Mesendoderm (in vitro differentiated cells): ENCODE measurements around the gene NECTIN2.

Experiments
- DNase-seq: peaks from one replicate; pipeline ENCODE4 v3.0.0; 2013
- H2AK5ac ChIP-seq: 2 replicates; pipeline ENCODE4 v1.6.1; 2013; ENCODE audit warnings: low read length, inconsistent platforms
- H2BK120ac ChIP-seq: 2 replicates; pipeline ENCODE4 v1.6.1; 2013; ENCODE audit warnings: low read depth, mild to moderate bottlenecking, low read length, moderate library complexity, mixed read lengths
- H2BK15ac ChIP-seq: replicated peaks from 2 replicates; pipeline ENCODE4 v1.6.1; 2013; ENCODE audit warnings: low read depth, mild to moderate bottlenecking, moderate library complexity
- H2BK5ac ChIP-seq: 2 replicates; pipeline ENCODE4 v1.6.1; 2013; ENCODE audit warnings: low read length, inconsistent platforms
- H3K18ac ChIP-seq: 2 replicates; pipeline ENCODE4 v1.6.1; 2013; ENCODE audit warnings: mild to moderate bottlenecking, low read length, mixed read lengths
- H3K23ac ChIP-seq: one replicate; pipeline ENCODE4 v1.6.1; 2013; ENCODE audit warnings: low read length
- H3K27ac ChIP-seq: 2 replicates; pipeline ENCODE4 v1.5.1; 2013; ENCODE audit warnings: low read depth, mild to moderate bottlenecking, inconsistent platforms, low read length, moderate library complexity
- H3K27me3 ChIP-seq: 2 replicates; pipeline ENCODE4 v1.6.1; 2013; ENCODE audit warnings: low read length, control low read depth, mild to moderate bottlenecking, inconsistent platforms; ENCODE audit not compliant: insufficient read depth, poor library complexity
- H3K36me3 ChIP-seq: 2 replicates; pipeline ENCODE4 v1.6.1; 2013; ENCODE audit warnings: low read length, inconsistent platforms; ENCODE audit not compliant: control insufficient read depth, insufficient read depth
- H3K4ac ChIP-seq: one replicate; pipeline ENCODE4 v1.6.1; 2013; ENCODE audit warnings: low read depth, mild to moderate bottlenecking, low read length, moderate library complexity
- H3K4me1 ChIP-seq: 2 replicates; pipeline ENCODE4 v1.6.1; 2013; ENCODE audit warnings: low read depth, low read length, inconsistent platforms; ENCODE audit not compliant: control insufficient read depth
- H3K4me2 ChIP-seq: 2 replicates; pipeline ENCODE4 v1.6.1; 2013; ENCODE audit warnings: low read length
- H3K4me3 ChIP-seq: 2 replicates; pipeline ENCODE4 v1.5.1; 2013; ENCODE audit warnings: mild to moderate bottlenecking, low read length
- H3K56ac ChIP-seq: one replicate; pipeline ENCODE4 v1.6.1; 2013; ENCODE audit warnings: low read length
- H3K79me1 ChIP-seq: 2 replicates; pipeline ENCODE4 v1.6.1; 2013; ENCODE audit warnings: low read length, inconsistent platforms
- H3K79me2 ChIP-seq: 2 replicates; pipeline ENCODE4 v1.6.1; 2013; ENCODE audit warnings: mild to moderate bottlenecking, low read length; ENCODE audit not compliant: control insufficient read depth, insufficient read depth
- H3K9ac ChIP-seq: 2 replicates; pipeline ENCODE4 v1.6.1; 2013; ENCODE audit warnings: low read length, inconsistent platforms
- H4K5ac ChIP-seq: one replicate; pipeline ENCODE4 v1.6.1; 2013; ENCODE audit warnings: low read length
- H4K8ac ChIP-seq: one replicate; pipeline ENCODE4 v1.6.1; 2013; ENCODE audit warnings: low read depth, mild to moderate bottlenecking, control low read depth, low read length, moderate library complexity
- WGBS: extraction: QIAGEN DNeasy Blood & Tissue Kit; methylation state at CpG from one replicate; pipeline ENCODE4 v1.1.7; 2013; ENCODE audit warnings: low lambda C conversion rate, missing lambda C conversion rate; ENCODE audit not compliant: insufficient coverage; ENCODE audit errors: extremely low coverage; 5-methylcytosine and 5-hydroxymethylcytosine counted together

Gene NECTIN2

GRCh38 chr19:44810234-44811121, 35.6 kb upstream of the NECTIN2 start:
- no peak overlapping the region for H3K56ac ChIP-seq
- H3K36me3 ChIP-seq = no peaks in the 10 kb centered on the region
- no peaks in the 10 kb centered on the region for H3K79me1 ChIP-seq
- H3K4me3 ChIP-seq = no peak overlapping the region
- H4K8ac ChIP-seq = no peak overlapping the region
- no peak overlapping the region for H3K4ac ChIP-seq
- no peak for DNase-seq
- H3K18ac ChIP-seq = no peak overlapping the region
- H2BK120ac ChIP-seq = no peak overlapping the region
- H3K27ac ChIP-seq = no peak overlapping the region
- no peak overlapping the region for H3K23ac ChIP-seq
- no peak overlapping the region for H2AK5ac ChIP-seq
- H3K4me1 ChIP-seq = peaks cover 3% of the 10 kb centered on the region
- no peak overlapping the region for H2BK15ac ChIP-seq
- no peaks in the 10 kb centered on the region for H3K27me3 ChIP-seq
- H3K79me2 ChIP-seq = no peaks in the 10 kb centered on the region
- WGBS = no CpG with 5 or more reads among the region's 13 CpGs
- H3K9ac ChIP-seq = no peak overlapping the region
- no peak overlapping the region for H4K5ac ChIP-seq
- H2BK5ac ChIP-seq = no peak overlapping the region
- no peak overlapping the region for H3K4me2 ChIP-seq

- Histone ChIP-seq H3K4me3 (no peak overlapping the region), H3K79me2 (no peaks in the 10 kb centered on the region), H3K9ac (no peak overlapping the region), H3K23ac (no peak overlapping the region), H4K8ac (no peak overlapping the region), H3K4me1 (peaks cover 3% of the 10 kb centered on the region), H4K5ac (no peak overlapping the region), H3K27me3 (no peaks in the 10 kb centered on the region), H3K56ac (no peak overlapping the region), H3K4me2 (no peak overlapping the region), H3K79me1 (no peaks in the 10 kb centered on the region), H2BK120ac (no peak overlapping the region), H3K36me3 (no peaks in the 10 kb centered on the region), H2BK15ac (no peak overlapping the region), H2BK5ac (no peak overlapping the region), H3K4ac (no peak overlapping the region), H3K27ac (no peak overlapping the region), H3K18ac (no peak overlapping the region), H2AK5ac (no peak overlapping the region)
- no CpG with 5 or more reads among the region's 7 CpGs for WGBS
- DNase-seq = no peak
Measured at GRCh38 chr19:44811122-44811419, 35.0 kb upstream of the NECTIN2 start.

- peaks cover 3% of the 10 kb centered on the region for H3K4me1 ChIP-seq
Measured at GRCh38 chr19:44812142-44812718, 33.9 kb upstream of the NECTIN2 start.

GRCh38 chr19:44813070-44813840, 32.8 kb upstream of the NECTIN2 start:
- Histone ChIP-seq H4K8ac (no peak overlapping the region), H3K4me2 (no peak overlapping the region), H3K79me2 (no peaks in the 10 kb centered on the region), H3K27me3 (no peaks in the 10 kb centered on the region), H3K27ac (no peak overlapping the region), H3K36me3 (no peaks in the 10 kb centered on the region), H3K23ac (no peak overlapping the region), H3K56ac (no peak overlapping the region), H2BK5ac (no peak overlapping the region), H4K5ac (no peak overlapping the region), H3K9ac (no peak overlapping the region), H2AK5ac (no peak overlapping the region), H3K79me1 (no peaks in the 10 kb centered on the region), H3K18ac (no peak overlapping the region), H2BK120ac (no peak overlapping the region), H2BK15ac (no peak overlapping the region), H3K4me1 (peaks cover 3% of the 10 kb centered on the region), H3K4ac (no peak overlapping the region), H3K4me3 (no peak overlapping the region)
- no peak for DNase-seq
- WGBS = no CpG with 5 or more reads among the region's 38 CpGs

More at GRCh38 chr19:44812142-44812718, 33.9 kb upstream of the NECTIN2 start:
- no peak overlapping the region for H3K4ac ChIP-seq
- WGBS = no CpG with 5 or more reads among the region's 28 CpGs
- no peaks in the 10 kb centered on the region for H3K36me3 ChIP-seq
- no peak overlapping the region for H2BK5ac ChIP-seq
- no peak overlapping the region for H2AK5ac ChIP-seq
- no peak overlapping the region for H3K27ac ChIP-seq
- no peak overlapping the region for H2BK120ac ChIP-seq
- no peak overlapping the region for H2BK15ac ChIP-seq
- no peak overlapping the region for H3K56ac ChIP-seq
- H3K27me3 ChIP-seq = no peaks in the 10 kb centered on the region
- DNase-seq = no peak
- no peak overlapping the region for H4K5ac ChIP-seq
- H3K4me2 ChIP-seq = no peak overlapping the region
- H3K79me2 ChIP-seq = no peaks in the 10 kb centered on the region
- no peak overlapping the region for H3K18ac ChIP-seq
- H3K23ac ChIP-seq = no peak overlapping the region
- H4K8ac ChIP-seq = no peak overlapping the region
- H3K4me3 ChIP-seq = no peak overlapping the region
- no peak overlapping the region for H3K9ac ChIP-seq
- no peaks in the 10 kb centered on the region for H3K79me1 ChIP-seq

- Histone ChIP-seq H3K79me2 (no peaks in the 10 kb centered on the region), H4K8ac (no peak overlapping the region), H3K23ac (no peak overlapping the region), H3K56ac (no peak overlapping the region), H3K27me3 (no peaks in the 10 kb centered on the region), H3K79me1 (no peaks in the 10 kb centered on the region), H2BK120ac (no peak overlapping the region), H3K27ac (no peak overlapping the region), H3K36me3 (no peaks in the 10 kb centered on the region), H3K4me2 (no peak overlapping the region), H2BK15ac (no peak overlapping the region), H3K18ac (no peak overlapping the region), H3K4ac (no peak overlapping the region), H3K9ac (no peak overlapping the region), H2BK5ac (no peak overlapping the region), H4K5ac (no peak overlapping the region), H2AK5ac (no peak overlapping the region), H3K4me1 (peaks cover 3% of the 10 kb centered on the region), H3K4me3 (no peak overlapping the region)
- DNase-seq = no peak
- no CpG with 5 or more reads among the region's 16 CpGs for WGBS
Measured at GRCh38 chr19:44813841-44814470, 32.1 kb upstream of the NECTIN2 start.
